Gastroesophageal sphincter (tissue), 4 donors: ENCODE results near the gene FRMPD2. TPM values are rescaled to one million over a fixed set of nuclear protein-coding genes. Genes with fewer than 3 reads are reported as not detected.

Experiments
- ATAC-seq: fragments of 150-250 bp; one replicate; pipeline ENCODE4 v1.9.1; 2016; ENCODE audit warnings: mild to moderate bottlenecking, moderate library complexity
- H3K27ac ChIP-seq, 4 donors: fragments of 200-600 bp; sonication (generic) in 3 of 4; 1 replicate in 3 of 4; 2 replicates in 1 of 4; pipeline ENCODE4 v1.5.1; 2016 to 2019
- H3K27me3 ChIP-seq: fragments of 200-600 bp; sonication (generic); one replicate; pipeline ENCODE4 v1.5.1; 2019
- H3K36me3 ChIP-seq, 2 donors: fragments of 200-600 bp; sonication (generic); one replicate each; pipeline ENCODE4 v1.5.1; 2019; ENCODE audit warnings: control low read depth in 1 of 2
- H3K4me1 ChIP-seq, 3 donors: fragments of 200-600 bp; sonication (generic); 1 replicate in 2 of 3; 2 replicates in 1 of 3; pipeline ENCODE4 v1.5.1; 2016 to 2019; ENCODE audit warnings: control low read depth in 2 of 3
- H3K4me3 ChIP-seq, 2 donors: fragments of 200-600 bp; sonication (generic); one replicate each; pipeline ENCODE4 v1.5.1; 2019; ENCODE audit warnings: mild to moderate bottlenecking in 1 of 2, moderate library complexity in 1 of 2
- H3K9me3 ChIP-seq, 3 donors: fragments of 200-600 bp; sonication (generic); one replicate each; pipeline ENCODE4 v1.5.1; 2017 to 2019; ENCODE audit warnings: control low read depth in 2 of 3
- CTCF ChIP-seq, 4 experiments: fragments of 200-600 bp in 2 of 4; fragments of 450-650 bp in 2 of 4; sonication (generic) in 1 of 4; IDR thresholded peaks; one replicate each; pipeline ENCODE4 v1.5.1; 2017 to 2019; ENCODE audit warnings: antibody characterized with exemption in 4 of 4, mild to moderate bottlenecking in 2 of 4, moderate library complexity in 2 of 4
- EP300 ChIP-seq: sonication (generic); formaldehyde crosslinking; IDR thresholded peaks from one replicate; pipeline ENCODE4 v1.6.1; 2017; ENCODE audit warnings: antibody characterized with exemption, mild to moderate bottlenecking
- POLR2A ChIP-seq, 2 donors: fragments of 450-650 bp; IDR thresholded peaks; one replicate each; pipeline ENCODE4 v1.6.1; 2017; ENCODE audit warnings: antibody characterized with exemption in 2 of 2, mild to moderate bottlenecking in 2 of 2, moderate library complexity in 1 of 2
- POLR2AphosphoS5 ChIP-seq: sonication (generic); formaldehyde crosslinking; IDR thresholded peaks from one replicate; pipeline ENCODE4 v1.6.1; 2017; ENCODE audit warnings: antibody characterized with exemption
- WGBS, 2 donors: methylation state at CpG; one replicate each; pipeline ENCODE4 v1.1.5; 2018; ENCODE audit warnings: low coverage in 1 of 2; 5-methylcytosine and 5-hydroxymethylcytosine counted together
- total RNA-seq, 4 donors: library from RNA; depleted of rRNA; stranded (reverse); fragments of >200 nt; gene quantifications; one replicate each; pipeline ENCODE4 v1.1.0, GENCODE V29; 2016

FRMPD2 gene
- total RNA-seq, 4 donors from 2014 or later = 0.19 TPM; not detected in 3

GRCh38 chr10:48257407-48257961 lies 17.0 kb downstream of the FRMPD2 start:
- Histone ChIP-seq H3K9me3 (no peaks in the 10 kb centered on the region), H3K27me3 (no peaks in the 10 kb centered on the region), H3K4me1 (no peaks in the 10 kb centered on the region), H3K36me3 (no peaks in the 10 kb centered on the region), H3K4me3 (no peak overlapping the region), H3K27ac (no peak overlapping the region)
- ATAC-seq = no peak
- no peak for TF ChIP-seq CTCF (IDR thresholded peaks at IDR 0.05)
- no peak for TF ChIP-seq POLR2A (IDR thresholded peaks at IDR 0.05)
- no peak for TF ChIP-seq EP300
- TF ChIP-seq POLR2AphosphoS5 = no peak
- WGBS, 2 donors = 80 to 100% methylated on average over 2 to 3 of the region's 3 CpGs

GRCh38 chr10:48255722-48256121 lies 18.8 kb downstream of the FRMPD2 start:
- H3K27ac ChIP-seq = no peak overlapping the region
- WGBS, 2 donors = 86% methylated on average over 6 of the region's 6 CpGs; no CpG with 5 or more reads in 1 of the 2 donors
- H3K36me3 ChIP-seq = no peaks in the 10 kb centered on the region
- no peaks in the 10 kb centered on the region for H3K4me1 ChIP-seq
- no peak overlapping the region for H3K4me3 ChIP-seq
- H3K9me3 ChIP-seq = no peaks in the 10 kb centered on the region
- no peak for TF ChIP-seq POLR2A (IDR thresholded peaks at IDR 0.05)
- no peak for TF ChIP-seq EP300
- TF ChIP-seq CTCF (IDR thresholded peaks at IDR 0.05) = no peak
- no peaks in the 10 kb centered on the region for H3K27me3 ChIP-seq
- no peak for ATAC-seq

- no peaks in the 10 kb centered on the region for H3K4me1 ChIP-seq
- WGBS, 2 donors = 69 to 85% methylated on average over 3 of the region's 5 CpGs
- H3K27ac ChIP-seq = no peak overlapping the region
- no peak for TF ChIP-seq POLR2A (IDR thresholded peaks at IDR 0.05)
- no peak for TF ChIP-seq POLR2AphosphoS5
- TF ChIP-seq CTCF (IDR thresholded peaks at IDR 0.05) = no peak
- no peak for TF ChIP-seq EP300
- no peak for ATAC-seq
- no peaks in the 10 kb centered on the region for H3K27me3 ChIP-seq
- no peak overlapping the region for H3K4me3 ChIP-seq
- H3K9me3 ChIP-seq = no peaks in the 10 kb centered on the region
- no peaks in the 10 kb centered on the region for H3K36me3 ChIP-seq
Measured at GRCh38 chr10:48254750-48255512, 19.6 kb downstream of the FRMPD2 start.

GRCh38 chr10:48253970-48254657 lies 20.4 kb downstream of the FRMPD2 start:
- no peak for TF ChIP-seq EP300
- TF ChIP-seq POLR2A (IDR thresholded peaks at IDR 0.05) = no peak
- no peak for TF ChIP-seq POLR2AphosphoS5
- no peak for TF ChIP-seq CTCF (IDR thresholded peaks at IDR 0.05)
- no peaks in the 10 kb centered on the region for H3K9me3 ChIP-seq
- H3K27ac ChIP-seq = no peak overlapping the region
- H3K4me3 ChIP-seq = no peak overlapping the region
- no peaks in the 10 kb centered on the region for H3K36me3 ChIP-seq
- no peaks in the 10 kb centered on the region for H3K27me3 ChIP-seq
- no peak for ATAC-seq
- H3K4me1 ChIP-seq = no peaks in the 10 kb centered on the region
- WGBS, 2 donors = 81 to 84% methylated on average over 7 to 9 of the region's 9 CpGs

GRCh38 chr10:48252354-48252650 lies 22.2 kb downstream of the FRMPD2 start:
- H3K4me3 ChIP-seq = no peak overlapping the region

More at GRCh38 chr10:48252354-48252650, 22.2 kb downstream of the FRMPD2 start:
- ATAC-seq = no peak
- no peak overlapping the region for H3K27ac ChIP-seq
- H3K4me1 ChIP-seq = no peaks in the 10 kb centered on the region
- H3K27me3 ChIP-seq = no peaks in the 10 kb centered on the region
- WGBS, 2 donors = no CpG with 5 or more reads among the region's 5 CpGs
- H3K36me3 ChIP-seq = no peaks in the 10 kb centered on the region
- H3K9me3 ChIP-seq = no peaks in the 10 kb centered on the region
- TF ChIP-seq CTCF (IDR thresholded peaks at IDR 0.05) (no peak), EP300 (no peak), POLR2A (IDR thresholded peaks at IDR 0.05) (no peak), POLR2AphosphoS5 (no peak)
